OCI-LY1 (cell line): ENCODE data around the gene DMPK.

Experiments used
- H2AFZ ChIP-seq: fragments of 200-600 bp; sonication (generic), shearing (Covaris generic); 2 replicates; pipeline ENCODE4 v1.6.0; 2014; ENCODE audit warnings: antibody characterized with exemption, mild to moderate bottlenecking, low read length
- H3F3A ChIP-seq: fragments of 200-600 bp; sonication (generic), shearing (Covaris generic); 2 replicates; pipeline ENCODE4 v1.6.0; 2014; ENCODE audit warnings: mild to moderate bottlenecking, antibody characterized with exemption, low read length, moderate library complexity; ENCODE audit not compliant: insufficient read depth
- H3K27ac ChIP-seq: fragments of 200-600 bp; sonication (generic); 2 replicates; pipeline ENCODE4 v1.5.1; 2014; ENCODE audit warnings: low read length, mixed run types, mild to moderate bottlenecking, low read depth; ENCODE audit not compliant: poor library complexity, severe bottlenecking
- H3K27me3 ChIP-seq: fragments of 200-600 bp; sonication (generic); 2 replicates; pipeline ENCODE4 v1.6.0; 2014; ENCODE audit warnings: antibody characterized with exemption, mild to moderate bottlenecking, low read length, moderate library complexity; ENCODE audit not compliant: insufficient read depth
- H3K36me3 ChIP-seq: fragments of 200-600 bp; sonication (generic); 2 replicates; pipeline ENCODE4 v1.6.1; 2014; ENCODE audit warnings: mild to moderate bottlenecking, antibody characterized with exemption, low read length, moderate library complexity, mixed read lengths; ENCODE audit not compliant: insufficient read depth
- H3K4me1 ChIP-seq: fragments of 200-600 bp; sonication (generic); 2 replicates; pipeline ENCODE4 v1.5.1; 2014; ENCODE audit warnings: mild to moderate bottlenecking, low read length, moderate library complexity; ENCODE audit not compliant: insufficient read depth, severe bottlenecking
- H3K4me2 ChIP-seq: fragments of 200-600 bp; sonication (generic), shearing (Covaris generic); 2 replicates; pipeline ENCODE4 v1.6.1; 2014; ENCODE audit warnings: low read length
- H3K4me3 ChIP-seq: fragments of 200-600 bp; sonication (generic); 2 replicates; pipeline ENCODE4 v1.5.1; 2014; ENCODE audit warnings: low read length, low read depth, mild to moderate bottlenecking, mixed read lengths; ENCODE audit not compliant: poor library complexity, severe bottlenecking
- H3K79me2 ChIP-seq: fragments of 200-600 bp; shearing (Covaris generic); 2 replicates; pipeline ENCODE4 v1.6.1; 2016; ENCODE audit warnings: mixed run types, low read length, mixed read lengths; ENCODE audit not compliant: insufficient read depth
- H3K9ac ChIP-seq: fragments of 200-600 bp; sonication (generic), shearing (Covaris generic); 2 replicates; pipeline ENCODE4 v1.6.1; 2014; ENCODE audit warnings: mild to moderate bottlenecking, low read length, mixed read lengths
- H3K9me2 ChIP-seq: fragments of 200-600 bp; sonication (generic), shearing (Covaris generic); 2 replicates; pipeline ENCODE4 v1.6.1; 2014; ENCODE audit warnings: low read depth, mild to moderate bottlenecking, low read length, mixed read lengths
- H3K9me3 ChIP-seq: fragments of 200-600 bp; shearing (Covaris generic); 2 replicates; pipeline ENCODE4 v1.6.1; 2014; ENCODE audit warnings: low read length, mixed read lengths
- H4K20me1 ChIP-seq: fragments of 200-600 bp; sonication (generic), shearing (Covaris generic); 2 replicates; pipeline ENCODE4 v1.6.0; 2016; ENCODE audit warnings: mild to moderate bottlenecking, low read length; ENCODE audit not compliant: insufficient read depth
- CTCF ChIP-seq: fragments of 200-600 bp; sonication (generic), shearing (Covaris generic); IDR thresholded peaks from 2 replicates; pipeline ENCODE4 v1.5.1; 2017; ENCODE audit warnings: mild to moderate bottlenecking, antibody characterized with exemption, low read length, moderate library complexity, mixed read lengths
- EZH2 ChIP-seq: fragments of 200-600 bp; sonication (generic), shearing (Covaris generic); IDR thresholded peaks from 2 replicates; pipeline ENCODE4 v1.8.0; 2017; ENCODE audit warnings: borderline replicate concordance, mixed run types, mild to moderate bottlenecking, antibody characterized with exemption, low read length, moderate library complexity, mixed read lengths

The DMPK gene

DNA sequence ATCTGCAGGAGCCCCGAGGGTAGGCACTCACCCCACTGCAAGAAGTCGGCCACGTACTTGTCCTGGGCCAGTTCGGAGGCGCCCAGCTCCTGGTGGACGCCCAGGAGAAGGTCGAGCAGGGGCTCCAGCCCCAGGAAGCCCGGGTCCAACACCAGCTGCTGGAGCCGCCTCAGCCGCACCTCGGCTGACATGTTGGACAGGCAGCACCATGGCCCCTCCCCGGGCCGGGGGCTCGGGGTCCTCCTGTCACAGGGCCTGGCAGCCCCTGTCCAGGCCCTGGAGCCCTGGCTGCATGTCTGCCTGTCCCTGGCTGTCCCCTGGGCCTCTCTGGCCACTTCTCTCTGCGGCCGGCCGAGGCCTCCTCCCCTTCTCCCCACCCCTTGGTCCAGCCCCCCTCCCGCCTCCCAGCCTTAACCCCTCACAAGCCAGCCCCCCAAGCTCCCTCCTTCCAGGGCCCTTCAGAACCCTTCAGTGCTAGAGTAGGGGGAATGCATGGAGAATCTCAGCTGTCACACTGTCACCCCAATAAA lies at the start of gene DMPK:
DMPK (minus strand) TSS at position 329 of the 530 bp plus-strand sequence; CDS start at position 191, 138 bp downstream.
- no peak within 1 kb of the TSS for H3K27ac ChIP-seq
- H3K9me3 ChIP-seq, result no peaks in the 10 kb centered on the region
- no peaks in the 10 kb centered on the region for H3K9me2 ChIP-seq
- H3F3A ChIP-seq, result no peaks in the 10 kb centered on the region
- no peak within 1 kb of the TSS for H3K9ac ChIP-seq
- no peak within 1 kb of the TSS for H2AFZ ChIP-seq
- no peak within 1 kb of the TSS for H3K4me3 ChIP-seq
- H3K4me2 ChIP-seq, result no peak within 1 kb of the TSS
- no peak for TF ChIP-seq EZH2
- no peak for TF ChIP-seq CTCF
- no peaks in the 10 kb centered on the region for H3K27me3 ChIP-seq
- peaks cover 10% of the 10 kb centered on the region for H3K4me1 ChIP-seq
- H3K79me2 ChIP-seq, result no peaks in the 10 kb centered on the region
- H4K20me1 ChIP-seq, result no peaks in the 10 kb centered on the region
- peaks cover 17% of the 10 kb centered on the region; the same call in 1 of the 2 replicates for H3K36me3 ChIP-seq

- Histone ChIP-seq H3K4me1 (peaks cover 14% of the 10 kb centered on the region), H3K9me3 (no peaks in the 10 kb centered on the region), H3K4me3 (no peak overlapping the region), H3K9me2 (no peaks in the 10 kb centered on the region), H3K4me2 (no peak overlapping the region), H3F3A (no peaks in the 10 kb centered on the region), H3K9ac (no peak overlapping the region), H3K27ac (no peak overlapping the region), H4K20me1 (no peaks in the 10 kb centered on the region), H3K36me3 (peaks cover 86% of the 10 kb centered on the region), H3K79me2 (no peaks in the 10 kb centered on the region), H2AFZ (no peak overlapping the region), H3K27me3 (no peaks in the 10 kb centered on the region)
- TF ChIP-seq EZH2 (no peak), CTCF (no peak)
These were observed 46.7 kb upstream of the DMPK start for GRCh38 chr19:45828945-45829344.

DNA sequence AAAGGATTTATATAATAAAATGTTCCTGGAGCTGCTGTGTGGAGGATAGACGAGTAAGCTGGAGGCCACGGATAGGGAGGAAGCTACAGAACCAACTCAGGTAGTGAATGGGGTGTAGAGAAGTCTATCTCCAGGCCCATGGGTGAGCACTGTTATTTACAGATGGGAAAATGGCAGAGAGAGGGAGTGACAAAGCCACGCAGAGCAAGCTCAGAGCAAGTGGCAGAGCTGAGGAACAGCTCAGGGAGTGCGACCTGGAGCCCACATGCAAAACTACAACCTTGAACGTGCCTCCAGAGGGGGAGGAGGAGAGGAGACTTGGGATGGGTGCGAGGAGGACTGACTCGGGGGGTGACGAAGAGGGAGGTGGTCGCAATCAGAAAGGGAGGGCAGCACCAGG lies 46.2 kb upstream of the DMPK start:
- Histone ChIP-seq H3K4me1 (peaks cover 18% of the 10 kb centered on the region), H3K9ac (no peak overlapping the region), H3K9me3 (no peaks in the 10 kb centered on the region), H3K4me3 (no peak overlapping the region), H3K36me3 (peaks cover 84% of the 10 kb centered on the region), H3K79me2 (no peaks in the 10 kb centered on the region), H4K20me1 (no peaks in the 10 kb centered on the region), H3F3A (no peaks in the 10 kb centered on the region), H3K27me3 (no peaks in the 10 kb centered on the region), H3K27ac (no peak overlapping the region), H3K9me2 (no peaks in the 10 kb centered on the region), H3K4me2 (no peak overlapping the region), H2AFZ (no peak overlapping the region)
- no peak for TF ChIP-seq EZH2

DNA sequence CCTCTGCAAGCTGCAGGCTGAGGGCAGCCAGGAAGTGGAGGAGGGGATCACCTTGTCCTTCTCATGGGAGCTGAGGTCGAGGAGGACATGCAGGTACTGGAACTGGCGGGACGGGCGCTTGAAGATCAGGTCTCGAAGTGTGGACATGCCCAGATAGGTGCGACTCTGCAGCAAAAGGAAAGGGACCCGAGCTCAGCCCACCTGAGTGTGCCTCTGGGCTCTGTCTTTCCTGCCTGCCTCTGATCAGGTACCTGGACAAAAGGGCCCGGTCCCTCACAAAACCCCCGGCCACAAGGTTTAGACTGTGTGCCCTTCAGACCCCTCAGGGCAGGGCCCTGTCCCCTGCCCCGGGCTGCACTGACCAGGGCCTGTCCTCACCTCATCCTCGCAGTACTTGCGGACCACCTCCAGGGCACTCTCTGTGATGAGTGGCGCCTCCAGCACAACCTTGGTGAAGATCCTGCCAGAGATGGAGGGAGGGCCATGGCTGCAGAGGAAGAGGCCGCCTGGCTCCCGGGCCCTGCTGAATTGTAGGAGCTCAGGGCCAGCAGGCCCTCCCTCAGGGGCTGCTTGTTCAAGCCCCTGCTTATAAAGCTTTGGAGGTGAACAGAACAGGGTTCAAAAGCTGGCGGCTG lies 45.3 kb upstream of the DMPK start:
- Histone ChIP-seq H3K9me3 (no peaks in the 10 kb centered on the region), H3K27me3 (no peaks in the 10 kb centered on the region), H3K4me3 (no peak overlapping the region), H3K79me2 (no peaks in the 10 kb centered on the region), H4K20me1 (no peaks in the 10 kb centered on the region), H3K9me2 (no peaks in the 10 kb centered on the region), H3K4me1 (peaks cover 27% of the 10 kb centered on the region), H3K36me3 (peaks cover 88% of the 10 kb centered on the region), H3K4me2 (no peak overlapping the region), H3K9ac (no peak overlapping the region), H2AFZ (no peak overlapping the region), H3K27ac (no peak overlapping the region), H3F3A (no peaks in the 10 kb centered on the region)
- TF ChIP-seq EZH2 (no peak), CTCF (no peak)
